ENCODE results near the gene RBM10.

- no peak for TF ChIP-seq ZNF274 (IDR thresholded peaks at IDR 0.05; ENCODE audit: low read depth, low read length)
- no peak for TF ChIP-seq SUZ12 (IDR thresholded peaks at IDR 0.05; ENCODE audit: extremely low read depth, insufficient read depth, insufficient read length)
Observed at GRCh38 chrX:47208108-47208507, 63.1 kb downstream of the RBM10 start.
